Body of pancreas (tissue), 4 donors: ENCODE data around the gene CBX4. TPM values are rescaled to one million over a fixed set of nuclear protein-coding genes. Genes with fewer than 3 reads are reported as not detected.

Source experiments
- ATAC-seq: fragments of 150-250 bp; one replicate; pipeline ENCODE4 v1.9.1; 2016
- DNase-seq, 4 donors: peaks; one replicate each; pipeline ENCODE4 v3.0.0-alpha.2; 2019
- H3K27ac ChIP-seq, 4 donors: fragments of 200-600 bp; sonication (generic); 1 replicate in 3 of 4; 2 replicates in 1 of 4; pipeline versions ENCODE4 v1.5.1 to v1.6.1; 2016 to 2019; ENCODE audit warnings: mild to moderate bottlenecking in 1 of 4, mixed read lengths in 1 of 4, moderate library complexity in 1 of 4
- H3K27me3 ChIP-seq, 2 donors: fragments of 200-600 bp; sonication (generic); one replicate each; pipeline ENCODE4 v1.6.0; 2016; ENCODE audit warnings: mild to moderate bottlenecking in 1 of 2
- H3K36me3 ChIP-seq, 2 donors: fragments of 200-600 bp; sonication (generic); replicated peaks in 1 of 2; 2 replicates each; pipeline ENCODE4 v1.5.1; 2016; ENCODE audit warnings: low read depth in 2 of 2; ENCODE audit not compliant: insufficient read depth in 1 of 2
- H3K4me1 ChIP-seq: fragments of 200-600 bp; sonication (generic); one replicate; pipeline ENCODE4 v1.6.0; 2016
- H3K4me3 ChIP-seq, 2 donors: fragments of 200-600 bp; sonication (generic); 1 replicate in 1 of 2; 2 replicates in 1 of 2; pipeline ENCODE4 v1.5.1; 2016 to 2019
- H3K9me3 ChIP-seq, 3 donors: fragments of 200-600 bp; sonication (generic); 1 replicate in 2 of 3; 2 replicates in 1 of 3; pipeline ENCODE4 v1.5.1; 2016
- POLR2A ChIP-seq, 3 donors: fragments of 450-650 bp; IDR thresholded peaks; one replicate each; pipeline ENCODE4 v1.6.1; 2016; ENCODE audit warnings: antibody characterized with exemption in 3 of 3, mild to moderate bottlenecking in 2 of 3
- WGBS, 2 donors: methylation state at CpG; one replicate each; pipeline ENCODE4 v1.1.5; 2017; 5-methylcytosine and 5-hydroxymethylcytosine counted together
- intact Hi-C: fragments of 100-400 bp; cut with DNase I; formaldehyde crosslinking; loops from one replicate; pipeline ENCODE4 v1.15.1; 2023
- total RNA-seq, 2 donors: library from RNA; depleted of rRNA; stranded (reverse); fragments of >200 nt; gene quantifications; one replicate each; pipeline ENCODE4 v1.1.0, GENCODE V29; 2016
- TF ChIP-seq, protein P1 (sequence below), 7 experiments: fragments of 450-650 bp in 4 of 7; fragments of 200-600 bp in 3 of 7; sonication (generic) in 3 of 7; IDR thresholded peaks; one replicate each; pipeline ENCODE4 v1.5.1; 2016 to 2019; ENCODE audit warnings: antibody characterized with exemption in 7 of 7

CBX4 gene
- total RNA-seq, 2 donors from 2014 or later, result 15.6 to 17.8 TPM

DNA sequence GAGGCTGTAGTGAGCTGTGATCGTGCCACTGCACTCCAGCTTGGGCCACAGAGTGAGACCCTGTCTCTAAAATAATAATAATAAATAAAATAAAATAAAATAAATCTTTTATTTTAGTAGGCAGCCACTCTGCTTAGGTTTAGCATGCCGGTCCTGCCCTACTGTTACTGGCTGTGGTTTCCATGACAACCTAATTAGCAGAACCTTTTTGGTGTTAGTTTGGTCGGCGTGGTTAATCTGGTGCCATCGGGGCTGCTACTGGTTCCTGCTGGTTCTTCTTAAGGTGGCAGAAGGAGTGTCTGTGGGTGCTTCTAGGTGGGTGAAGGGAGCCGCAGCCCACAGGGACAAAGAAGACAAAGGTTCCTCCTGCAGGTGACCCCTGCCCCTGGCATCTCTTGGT is 37.8 kb upstream of the CBX4 start:
- intact Hi-C loops, result no loop called here
- no peaks in the 10 kb centered on the region for H3K27me3 ChIP-seq
- TF ChIP-seq, protein P1, sequence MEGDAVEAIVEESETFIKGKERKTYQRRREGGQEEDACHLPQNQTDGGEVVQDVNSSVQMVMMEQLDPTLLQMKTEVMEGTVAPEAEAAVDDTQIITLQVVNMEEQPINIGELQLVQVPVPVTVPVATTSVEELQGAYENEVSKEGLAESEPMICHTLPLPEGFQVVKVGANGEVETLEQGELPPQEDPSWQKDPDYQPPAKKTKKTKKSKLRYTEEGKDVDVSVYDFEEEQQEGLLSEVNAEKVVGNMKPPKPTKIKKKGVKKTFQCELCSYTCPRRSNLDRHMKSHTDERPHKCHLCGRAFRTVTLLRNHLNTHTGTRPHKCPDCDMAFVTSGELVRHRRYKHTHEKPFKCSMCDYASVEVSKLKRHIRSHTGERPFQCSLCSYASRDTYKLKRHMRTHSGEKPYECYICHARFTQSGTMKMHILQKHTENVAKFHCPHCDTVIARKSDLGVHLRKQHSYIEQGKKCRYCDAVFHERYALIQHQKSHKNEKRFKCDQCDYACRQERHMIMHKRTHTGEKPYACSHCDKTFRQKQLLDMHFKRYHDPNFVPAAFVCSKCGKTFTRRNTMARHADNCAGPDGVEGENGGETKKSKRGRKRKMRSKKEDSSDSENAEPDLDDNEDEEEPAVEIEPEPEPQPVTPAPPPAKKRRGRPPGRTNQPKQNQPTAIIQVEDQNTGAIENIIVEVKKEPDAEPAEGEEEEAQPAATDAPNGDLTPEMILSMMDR (IDR thresholded peaks at IDR 0.05), result no peak
- no peak for TF ChIP-seq POLR2A (IDR thresholded peaks at IDR 0.05)
- WGBS, 2 donors, result 83 to 89% methylated on average over 5 to 6 of the region's 6 CpGs
- no peak overlapping the region for H3K4me3 ChIP-seq
- DNase-seq (no peak), ATAC-seq (no peak)
- no peaks in the 10 kb centered on the region for H3K36me3 ChIP-seq
- H3K4me1 ChIP-seq, result no peaks in the 10 kb centered on the region
- H3K27ac ChIP-seq, result no peak overlapping the region
- no peaks in the 10 kb centered on the region for H3K9me3 ChIP-seq

DNA sequence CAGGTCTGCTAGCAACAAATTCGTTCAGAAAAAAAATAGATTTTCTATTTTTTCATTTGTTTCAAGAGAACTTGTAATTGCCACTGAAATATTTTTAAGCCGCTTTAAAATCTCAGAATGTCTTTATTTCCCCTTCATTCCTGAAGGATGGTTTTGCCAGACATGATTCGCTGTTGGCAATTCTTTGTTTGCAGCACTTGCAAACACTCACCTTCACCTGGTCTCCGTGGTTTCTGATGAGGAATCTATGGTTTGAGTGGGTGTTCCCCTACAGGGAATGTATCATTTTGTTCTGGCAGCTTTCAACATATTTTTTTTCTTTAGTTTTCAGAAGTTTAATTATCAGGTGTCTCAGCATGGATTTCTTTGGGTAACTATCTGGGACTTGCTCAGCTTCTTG is 36.3 kb upstream of the CBX4 start:
- no peak for ATAC-seq
- H3K4me1 ChIP-seq, result no peaks in the 10 kb centered on the region
- TF ChIP-seq POLR2A (IDR thresholded peaks at IDR 0.05), result no peak
- TF ChIP-seq, protein P1 (IDR thresholded peaks at IDR 0.05), result no peak

DNA sequence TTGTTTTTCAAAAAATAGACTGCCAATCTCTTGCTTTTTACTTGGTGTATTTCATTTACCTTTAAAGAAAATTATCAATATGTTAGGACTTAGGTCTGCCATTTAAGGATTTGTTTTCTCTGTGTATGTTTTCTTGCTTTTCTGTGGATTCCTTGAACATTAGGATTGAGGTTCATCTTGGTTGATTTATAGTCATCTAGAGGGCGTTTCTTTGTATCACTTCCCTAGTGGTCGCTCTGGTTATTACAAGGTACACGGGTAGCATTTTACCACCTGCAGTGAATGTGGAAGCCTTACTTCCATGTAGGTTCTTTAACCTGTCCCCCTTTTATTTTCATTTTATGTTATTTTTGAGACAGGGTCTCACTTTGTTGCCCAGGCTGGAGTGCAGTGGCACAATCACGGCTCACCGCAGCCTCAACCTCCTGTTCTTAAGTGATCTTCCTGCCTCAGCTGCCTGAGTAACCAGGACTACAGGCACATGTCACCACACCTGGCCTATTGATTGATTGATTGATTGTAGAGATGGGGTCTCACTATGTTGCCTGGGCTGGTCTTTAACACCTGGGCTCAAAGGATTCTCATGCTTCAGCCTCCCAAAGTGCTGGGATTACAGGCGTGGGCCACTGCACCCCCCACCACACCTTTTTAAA is 35.2 kb upstream of the CBX4 start:
- H3K4me3 ChIP-seq, result no peak overlapping the region
- no peaks in the 10 kb centered on the region for H3K4me1 ChIP-seq
- TF ChIP-seq POLR2A (IDR thresholded peaks at IDR 0.05), result no peak
- TF ChIP-seq, protein P1 (IDR thresholded peaks at IDR 0.05), result peak; percentile 27 to 60 (median 55)
- no peak overlapping the region for H3K27ac ChIP-seq
- 22 to 31% methylated on average over 6 of the region's 6 CpGs for WGBS, 2 donors
- H3K27me3 ChIP-seq, result no peaks in the 10 kb centered on the region
- no peaks in the 10 kb centered on the region for H3K36me3 ChIP-seq
- H3K9me3 ChIP-seq, result no peaks in the 10 kb centered on the region
- DNase-seq (peak in 3 of 4 donors; percentile 38 to 48 (median 43)), ATAC-seq (peak; percentile 78)
- intact Hi-C loops, result no loop called here

More for the DNA sequence above, 36.3 kb upstream of the CBX4 start:
- no peak overlapping the region for H3K27ac ChIP-seq
- intact Hi-C loops, result no loop called here
- no peak overlapping the region for H3K4me3 ChIP-seq
- H3K9me3 ChIP-seq, result no peaks in the 10 kb centered on the region
- 79 to 85% methylated on average over 4 of the region's 4 CpGs for WGBS, 2 donors
- no peaks in the 10 kb centered on the region for H3K27me3 ChIP-seq
- no peaks in the 10 kb centered on the region for H3K36me3 ChIP-seq
- DNase-seq, result no peak

DNA sequence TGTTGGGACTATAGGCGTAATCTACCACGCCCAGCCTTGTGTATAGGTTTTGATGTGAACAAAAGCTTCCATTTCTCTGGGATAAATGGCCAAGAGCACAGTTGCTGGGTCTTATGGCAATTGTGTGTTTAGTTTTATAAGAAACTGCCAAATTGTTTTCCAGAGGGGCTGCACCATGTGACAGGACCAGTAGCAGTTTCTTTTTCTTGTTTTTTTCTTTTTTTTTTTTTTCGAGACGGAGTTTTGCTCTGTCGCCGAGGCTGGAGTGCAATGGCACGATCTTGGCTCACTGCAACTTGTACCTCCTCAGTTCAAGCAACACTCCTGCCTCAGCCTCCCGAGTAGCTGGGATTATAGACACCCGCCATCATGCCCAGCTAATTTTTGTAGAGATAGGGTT is 34.3 kb upstream of the CBX4 start:
- ATAC-seq (no peak), DNase-seq (no peak)
- Histone ChIP-seq H3K27ac (no peak overlapping the region), H3K36me3 (no peaks in the 10 kb centered on the region), H3K27me3 (no peaks in the 10 kb centered on the region), H3K9me3 (no peaks in the 10 kb centered on the region), H3K4me3 (no peak overlapping the region), H3K4me1 (no peaks in the 10 kb centered on the region)
- 82 to 84% methylated on average over 8 to 9 of the region's 9 CpGs for WGBS, 2 donors
- intact Hi-C loops, result no loop called here
- TF ChIP-seq POLR2A (IDR thresholded peaks at IDR 0.05), result no peak
- TF ChIP-seq, protein P1 (IDR thresholded peaks at IDR 0.05), result no peak

DNA sequence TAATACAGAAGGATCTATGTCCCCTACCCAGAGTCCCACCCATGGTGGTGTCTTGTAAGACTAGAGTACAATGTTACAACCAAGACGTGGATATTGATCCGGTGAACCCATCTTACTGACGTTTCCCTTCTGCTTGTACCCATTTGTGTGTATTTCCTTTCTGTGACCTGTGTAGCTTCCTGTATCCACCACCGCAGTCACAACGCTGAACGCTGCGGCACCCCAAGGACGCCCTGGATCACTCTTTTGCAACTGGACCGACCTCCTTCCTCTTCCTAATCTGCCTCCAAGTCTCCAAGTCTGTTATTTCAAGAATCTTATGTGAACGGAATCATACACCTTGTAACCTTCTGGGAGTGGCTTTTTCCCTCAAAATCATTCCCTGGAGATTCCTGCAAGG is 33.5 kb upstream of the CBX4 start:
- H3K27ac ChIP-seq, result no peak overlapping the region
- no peaks in the 10 kb centered on the region for H3K27me3 ChIP-seq
- H3K4me1 ChIP-seq, result no peaks in the 10 kb centered on the region
- H3K36me3 ChIP-seq, result no peaks in the 10 kb centered on the region
- DNase-seq (no peak), ATAC-seq (no peak)
- no peaks in the 10 kb centered on the region for H3K9me3 ChIP-seq
- 66 to 71% methylated on average over 10 of the region's 10 CpGs for WGBS, 2 donors
- intact Hi-C loops, result no loop called here
- H3K4me3 ChIP-seq, result no peak overlapping the region
- TF ChIP-seq, protein P1 (IDR thresholded peaks at IDR 0.05), result no peak
- no peak for TF ChIP-seq POLR2A (IDR thresholded peaks at IDR 0.05)
